Lung (tissue), 12 donors: ENCODE measurements around the gene PGM1. TPM values are rescaled to one million over a fixed set of nuclear protein-coding genes. Genes with fewer than 3 reads are reported as not detected.

Source experiments
- ATAC-seq: fragments of 200-7000 bp; cut with Tn5 transposase; one replicate; pipeline ENCODE4 v1.9.1; 2020; ENCODE audit warnings: moderate number of reproducible peaks; ENCODE audit not compliant: insufficient read depth, low FRiP score
- DNase-seq, 3 donors: peaks; one replicate each; pipeline ENCODE4 v3.0.0-alpha.2; 2013 to 2017
- H3K27ac ChIP-seq, 2 donors: one replicate each; pipeline ENCODE4 v1.5.1; 2013; ENCODE audit warnings: mild to moderate bottlenecking in 2 of 2, moderate library complexity in 2 of 2, control low read depth in 1 of 2, inconsistent platforms in 1 of 2, low read depth in 1 of 2, low read length in 1 of 2
- H3K27me3 ChIP-seq, 3 donors: one replicate each; pipeline ENCODE4 v1.5.1; 2013; ENCODE audit warnings: low read length in 2 of 3; ENCODE audit not compliant: control insufficient read depth in 3 of 3, insufficient read depth in 3 of 3
- H3K36me3 ChIP-seq, 4 donors: one replicate each; pipeline ENCODE4 v1.5.1; 2013; ENCODE audit warnings: low read length in 4 of 4, mild to moderate bottlenecking in 1 of 4, moderate library complexity in 1 of 4; ENCODE audit not compliant: control insufficient read depth in 4 of 4, insufficient read depth in 4 of 4
- H3K4me1 ChIP-seq, 5 donors: one replicate each; pipeline ENCODE4 v1.5.1; 2013; ENCODE audit warnings: low read length in 5 of 5, mild to moderate bottlenecking in 2 of 5, moderate library complexity in 1 of 5; ENCODE audit not compliant: control insufficient read depth in 5 of 5, insufficient read depth in 5 of 5
- H3K4me3 ChIP-seq: one replicate; pipeline ENCODE4 v1.5.1; 2013; ENCODE audit warnings: mild to moderate bottlenecking, control low read depth, moderate library complexity
- H3K9ac ChIP-seq, 2 donors: one replicate each; pipeline ENCODE4 v1.5.1; 2013; ENCODE audit warnings: low read length in 2 of 2, control low read depth in 1 of 2; ENCODE audit not compliant: insufficient read depth in 1 of 2
- H3K9me3 ChIP-seq, 4 donors: one replicate each; pipeline ENCODE4 v1.5.1; 2013; ENCODE audit warnings: low read length in 3 of 4, mild to moderate bottlenecking in 1 of 4, moderate library complexity in 1 of 4; ENCODE audit not compliant: control insufficient read depth in 4 of 4, insufficient read depth in 3 of 4
- CTCF ChIP-seq: IDR thresholded peaks from 2 replicates; pipeline ENCODE4 v1.5.1; 2012; ENCODE audit warnings: mild to moderate bottlenecking; ENCODE audit errors: control extremely low read depth, extremely low read depth
- WGBS, 2 donors: extraction: QIAGEN DNeasy Blood & Tissue Kit; methylation state at CpG; one replicate each; pipeline ENCODE4 v1.1.7; 2013; 5-methylcytosine and 5-hydroxymethylcytosine counted together
- polyA plus RNA-seq, 2 donors: library from polyadenylated mRNA; stranded (reverse); fragments of 200-250 nt; gene quantifications; one replicate each; pipeline ENCODE4 v1.2.1, GENCODE V29; 2013
- total RNA-seq, 2 donors: library from RNA; depleted of rRNA in 1 of 2; stranded (reverse); fragments of >200 nt in 1 of 2; gene quantifications; one replicate each; pipeline ENCODE4 v1.2.1, GENCODE V29; 2014 to 2021
- donor health status: control.
- donor health status: control.
- donor health status: Bipolar disorder and iron deficiency.
- donor health status: healthy.
- donor health status: DM: yes; HTN: yes; CAD: no.

The PGM1 gene
- total and polyA plus RNA-seq, 4 donors = 9.1 to 53.8 (median 34.8) TPM

GRCh38 chr1:63674238-63674864 is 81.1 kb downstream of the PGM1 start:
- Histone ChIP-seq H3K36me3 (no peaks in the 10 kb centered on the region), H3K4me3 (no peak overlapping the region), H3K9ac (peak overlapping the region in 1 of 2 donors; percentile 23), H3K4me1 (peaks cover 0 to 37% (median 13%) of the 10 kb centered on the region in 5 donors), H3K9me3 (no peaks in the 10 kb centered on the region), H3K27ac (no peak overlapping the region), H3K27me3 (no peaks in the 10 kb centered on the region)
- 53 to 66% methylated on average over 9 of the region's 9 CpGs for WGBS, 2 donors
- DNase-seq (peak; percentile 90 to 97 (median 96)), ATAC-seq (peak; percentile 65)
- TF ChIP-seq CTCF = peak; percentile 33

- no peak overlapping the region for H3K27ac ChIP-seq
- peaks cover 0 to 33% (median 13%) of the 10 kb centered on the region in 5 donors for H3K4me1 ChIP-seq
- H3K9me3 ChIP-seq = peaks cover 0 to 3% (median 0%) of the 10 kb centered on the region in 4 donors
- no peaks in the 10 kb centered on the region for H3K27me3 ChIP-seq
- ATAC-seq (no peak), DNase-seq (peak in 2 of 3 donors; percentile 39 to 68)
- TF ChIP-seq CTCF = no peak
- H3K9ac ChIP-seq = no peak overlapping the region
- H3K36me3 ChIP-seq = no peaks in the 10 kb centered on the region
- 73 to 80% methylated on average over 6 of the region's 6 CpGs for WGBS, 2 donors
- H3K4me3 ChIP-seq = no peak overlapping the region
Measured at GRCh38 chr1:63674865-63675419, 81.7 kb downstream of the PGM1 start.

- Histone ChIP-seq H3K27ac (no peak overlapping the region), H3K9ac (no peak overlapping the region), H3K9me3 (peaks cover 0 to 3% (median 0%) of the 10 kb centered on the region in 4 donors), H3K4me1 (peaks cover 0 to 30% (median 10%) of the 10 kb centered on the region in 5 donors), H3K4me3 (no peak overlapping the region), H3K27me3 (no peaks in the 10 kb centered on the region), H3K36me3 (no peaks in the 10 kb centered on the region)
- TF ChIP-seq CTCF = no peak
- DNase-seq = peak; percentile 89 to 97 (median 96)
- no peak for ATAC-seq
- WGBS, 2 donors = 77 to 79% methylated on average over 9 of the region's 9 CpGs
Measured at GRCh38 chr1:63675420-63675931, 82.3 kb downstream of the PGM1 start.
